ENCODE results near the gene CRB3. TPM values are rescaled to one million over a fixed set of nuclear protein-coding genes. Genes with fewer than 3 reads are reported as not detected.

CRB3 gene
- total and polyA plus RNA-seq, 9 of the 15 experiments (the other 6 are each of a cell fraction or from before 2014, with no cell fraction given), result 0.49 TPM; not detected in 8

DNA sequence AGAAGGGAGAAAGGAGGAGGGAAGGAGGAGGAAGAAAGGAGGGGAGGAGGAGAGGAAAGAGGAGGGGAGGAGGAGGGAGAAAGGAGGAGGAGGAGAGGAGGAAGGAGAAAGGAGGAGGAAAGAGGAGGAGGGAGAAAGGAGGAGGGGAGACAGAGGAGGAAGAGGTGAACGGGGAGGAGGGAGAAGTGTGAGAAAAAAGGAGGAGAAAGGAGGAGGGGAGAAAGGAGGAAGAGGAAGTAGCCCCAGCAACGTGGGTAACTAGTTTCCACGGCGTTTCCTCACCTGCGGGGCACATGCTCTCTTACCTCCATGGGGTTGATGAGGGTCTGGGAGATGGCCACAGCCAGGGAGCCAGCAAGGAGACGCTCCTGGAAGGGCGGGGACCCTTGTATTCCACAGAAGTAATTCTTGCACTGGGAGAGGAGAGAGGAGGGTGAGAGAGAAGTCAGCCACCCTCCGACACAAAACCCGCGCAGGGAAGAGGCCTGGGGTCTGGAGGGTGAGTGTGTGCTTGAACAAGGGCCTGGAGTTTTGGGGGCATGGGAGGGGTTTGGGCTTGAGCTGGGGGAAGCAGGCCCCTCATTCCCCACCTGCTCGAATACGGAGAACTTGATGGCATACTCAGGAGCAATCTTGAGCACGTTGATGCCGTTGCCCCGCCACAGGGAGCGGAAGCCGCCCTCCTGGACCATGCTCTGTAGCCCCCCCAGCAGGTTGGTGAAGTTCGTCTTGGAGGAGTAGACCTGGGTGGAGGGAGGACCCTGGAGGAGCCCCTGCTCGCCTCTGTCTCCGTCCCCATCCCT is 34.5 kb upstream of the CRB3 start (continued):
- TF ChIP-seq ARID2 (IDR thresholded peaks at IDR 0.05) (0 out of 2 replicates have a peak, but pooled peaks have one; percentile 11), ZEB2 (IDR thresholded peaks at IDR 0.05) (peak; percentile 68), NR2C2 (CRISPR knock-in tag; IDR thresholded peaks at IDR 0.05) (0 out of 2 replicates have a peak, but pooled peaks have one; percentile 37), NR2C2 (tag; IDR thresholded peaks at IDR 0.05) (no peak), TGIF2 (CRISPR knock-in tag; IDR thresholded peaks at IDR 0.05) (no peak), SNRNP70 (optimal IDR thresholded peaks at IDR 0.05; ENCODE audit: low read depth, low read length) (no peak), TRIM24 (IDR thresholded peaks at IDR 0.05) (no peak), GATAD2A (IDR thresholded peaks at IDR 0.05) (peak; percentile 86), ELF4 (CRISPR knock-in tag; IDR thresholded peaks at IDR 0.05) (peak; percentile 90), NR1H2 (CRISPR knock-in tag; IDR thresholded peaks at IDR 0.05) (no peak), SAFB (IDR thresholded peaks at IDR 0.05; ENCODE audit: borderline replicate concordance, low read depth, low read length) (no peak)
- TF ChIP-seq, protein P1, sequence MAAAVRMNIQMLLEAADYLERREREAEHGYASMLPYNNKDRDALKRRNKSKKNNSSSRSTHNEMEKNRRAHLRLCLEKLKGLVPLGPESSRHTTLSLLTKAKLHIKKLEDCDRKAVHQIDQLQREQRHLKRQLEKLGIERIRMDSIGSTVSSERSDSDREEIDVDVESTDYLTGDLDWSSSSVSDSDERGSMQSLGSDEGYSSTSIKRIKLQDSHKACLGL (CRISPR knock-in tag; IDR thresholded peaks at IDR 0.05; ENCODE audit: borderline replicate concordance, poor library complexity, severe bottlenecking), result no peak
- TF ChIP-seq, protein P2, sequence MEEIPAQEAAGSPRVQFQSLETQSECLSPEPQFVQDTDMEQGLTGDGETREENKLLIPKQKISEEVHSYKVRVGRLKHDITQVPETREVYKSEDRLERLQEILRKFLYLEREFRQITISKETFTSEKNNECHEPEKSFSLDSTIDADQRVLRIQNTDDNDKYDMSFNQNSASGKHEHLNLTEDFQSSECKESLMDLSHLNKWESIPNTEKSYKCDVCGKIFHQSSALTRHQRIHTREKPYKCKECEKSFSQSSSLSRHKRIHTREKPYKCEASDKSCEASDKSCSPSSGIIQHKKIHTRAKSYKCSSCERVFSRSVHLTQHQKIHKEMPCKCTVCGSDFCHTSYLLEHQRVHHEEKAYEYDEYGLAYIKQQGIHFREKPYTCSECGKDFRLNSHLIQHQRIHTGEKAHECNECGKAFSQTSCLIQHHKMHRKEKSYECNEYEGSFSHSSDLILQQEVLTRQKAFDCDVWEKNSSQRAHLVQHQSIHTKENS (CRISPR knock-in tag; IDR thresholded peaks at IDR 0.05), result no peak
- TF ChIP-seq, protein P3, sequence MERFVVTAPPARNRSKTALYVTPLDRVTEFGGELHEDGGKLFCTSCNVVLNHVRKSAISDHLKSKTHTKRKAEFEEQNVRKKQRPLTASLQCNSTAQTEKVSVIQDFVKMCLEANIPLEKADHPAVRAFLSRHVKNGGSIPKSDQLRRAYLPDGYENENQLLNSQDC (CRISPR knock-in tag; IDR thresholded peaks at IDR 0.05), result no peak
- TF ChIP-seq, protein P4, sequence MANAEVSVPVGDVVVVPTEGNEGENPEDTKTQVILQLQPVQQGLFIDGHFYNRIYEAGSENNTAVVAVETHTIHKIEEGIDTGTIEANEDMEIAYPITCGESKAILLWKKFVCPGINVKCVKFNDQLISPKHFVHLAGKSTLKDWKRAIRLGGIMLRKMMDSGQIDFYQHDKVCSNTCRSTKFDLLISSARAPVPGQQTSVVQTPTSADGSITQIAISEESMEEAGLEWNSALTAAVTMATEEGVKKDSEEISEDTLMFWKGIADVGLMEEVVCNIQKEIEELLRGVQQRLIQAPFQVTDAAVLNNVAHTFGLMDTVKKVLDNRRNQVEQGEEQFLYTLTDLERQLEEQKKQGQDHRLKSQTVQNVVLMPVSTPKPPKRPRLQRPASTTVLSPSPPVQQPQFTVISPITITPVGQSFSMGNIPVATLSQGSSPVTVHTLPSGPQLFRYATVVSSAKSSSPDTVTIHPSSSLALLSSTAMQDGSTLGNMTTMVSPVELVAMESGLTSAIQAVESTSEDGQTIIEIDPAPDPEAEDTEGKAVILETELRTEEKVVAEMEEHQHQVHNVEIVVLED (CRISPR knock-in tag; IDR thresholded peaks at IDR 0.05), result no peak
- TF ChIP-seq, protein P5, sequence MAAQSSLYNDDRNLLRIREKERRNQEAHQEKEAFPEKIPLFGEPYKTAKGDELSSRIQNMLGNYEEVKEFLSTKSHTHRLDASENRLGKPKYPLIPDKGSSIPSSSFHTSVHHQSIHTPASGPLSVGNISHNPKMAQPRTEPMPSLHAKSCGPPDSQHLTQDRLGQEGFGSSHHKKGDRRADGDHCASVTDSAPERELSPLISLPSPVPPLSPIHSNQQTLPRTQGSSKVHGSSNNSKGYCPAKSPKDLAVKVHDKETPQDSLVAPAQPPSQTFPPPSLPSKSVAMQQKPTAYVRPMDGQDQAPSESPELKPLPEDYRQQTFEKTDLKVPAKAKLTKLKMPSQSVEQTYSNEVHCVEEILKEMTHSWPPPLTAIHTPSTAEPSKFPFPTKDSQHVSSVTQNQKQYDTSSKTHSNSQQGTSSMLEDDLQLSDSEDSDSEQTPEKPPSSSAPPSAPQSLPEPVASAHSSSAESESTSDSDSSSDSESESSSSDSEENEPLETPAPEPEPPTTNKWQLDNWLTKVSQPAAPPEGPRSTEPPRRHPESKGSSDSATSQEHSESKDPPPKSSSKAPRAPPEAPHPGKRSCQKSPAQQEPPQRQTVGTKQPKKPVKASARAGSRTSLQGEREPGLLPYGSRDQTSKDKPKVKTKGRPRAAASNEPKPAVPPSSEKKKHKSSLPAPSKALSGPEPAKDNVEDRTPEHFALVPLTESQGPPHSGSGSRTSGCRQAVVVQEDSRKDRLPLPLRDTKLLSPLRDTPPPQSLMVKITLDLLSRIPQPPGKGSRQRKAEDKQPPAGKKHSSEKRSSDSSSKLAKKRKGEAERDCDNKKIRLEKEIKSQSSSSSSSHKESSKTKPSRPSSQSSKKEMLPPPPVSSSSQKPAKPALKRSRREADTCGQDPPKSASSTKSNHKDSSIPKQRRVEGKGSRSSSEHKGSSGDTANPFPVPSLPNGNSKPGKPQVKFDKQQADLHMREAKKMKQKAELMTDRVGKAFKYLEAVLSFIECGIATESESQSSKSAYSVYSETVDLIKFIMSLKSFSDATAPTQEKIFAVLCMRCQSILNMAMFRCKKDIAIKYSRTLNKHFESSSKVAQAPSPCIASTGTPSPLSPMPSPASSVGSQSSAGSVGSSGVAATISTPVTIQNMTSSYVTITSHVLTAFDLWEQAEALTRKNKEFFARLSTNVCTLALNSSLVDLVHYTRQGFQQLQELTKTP (IDR thresholded peaks at IDR 0.05; ENCODE audit: low read depth in 1 of 2, partially characterized antibody in 2 of 2), result peak in 1 of 2 experiments; percentile 37
- TF ChIP-seq, protein P6, sequence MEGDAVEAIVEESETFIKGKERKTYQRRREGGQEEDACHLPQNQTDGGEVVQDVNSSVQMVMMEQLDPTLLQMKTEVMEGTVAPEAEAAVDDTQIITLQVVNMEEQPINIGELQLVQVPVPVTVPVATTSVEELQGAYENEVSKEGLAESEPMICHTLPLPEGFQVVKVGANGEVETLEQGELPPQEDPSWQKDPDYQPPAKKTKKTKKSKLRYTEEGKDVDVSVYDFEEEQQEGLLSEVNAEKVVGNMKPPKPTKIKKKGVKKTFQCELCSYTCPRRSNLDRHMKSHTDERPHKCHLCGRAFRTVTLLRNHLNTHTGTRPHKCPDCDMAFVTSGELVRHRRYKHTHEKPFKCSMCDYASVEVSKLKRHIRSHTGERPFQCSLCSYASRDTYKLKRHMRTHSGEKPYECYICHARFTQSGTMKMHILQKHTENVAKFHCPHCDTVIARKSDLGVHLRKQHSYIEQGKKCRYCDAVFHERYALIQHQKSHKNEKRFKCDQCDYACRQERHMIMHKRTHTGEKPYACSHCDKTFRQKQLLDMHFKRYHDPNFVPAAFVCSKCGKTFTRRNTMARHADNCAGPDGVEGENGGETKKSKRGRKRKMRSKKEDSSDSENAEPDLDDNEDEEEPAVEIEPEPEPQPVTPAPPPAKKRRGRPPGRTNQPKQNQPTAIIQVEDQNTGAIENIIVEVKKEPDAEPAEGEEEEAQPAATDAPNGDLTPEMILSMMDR (IDR thresholded peaks at IDR 0.05 in 2 of 3, conservative IDR thresholded peaks at IDR 0.05 in 1 of 3; ENCODE audit: insufficient read depth in 2 of 3, low read depth in 1 of 3, low read length in 3 of 3), result peak in 2 of 3 experiments; percentile 24 to 51; a peak in 2 of 6 replicates

Data from K562 (cell line).